B cell (primary cell): ENCODE data around the gene SLC38A10. TPM values are rescaled to one million over a fixed set of nuclear protein-coding genes. Genes with fewer than 3 reads are reported as not detected.

Source experiments
- ATAC-seq: fragments of 200-7000 bp; cut with Tn5 transposase; one replicate; pipeline ENCODE4 v1.10.0; 2021; ENCODE audit warnings: low read depth, mild to moderate bottlenecking, moderate number of reproducible peaks, moderate library complexity
- CTCF ChIA-PET: fragments of 350-600 bp; sonication (Branson Sonifier 250); formaldehyde crosslinking; loops from one replicate; lab custom pipeline; 2021; ENCODE audit warnings: antibody characterized with exemption, inconsistent platforms; lab: Charles Lee
- POLR2A ChIA-PET: fragments of 350-600 bp; sonication (Branson Sonifier 250); formaldehyde crosslinking; loops from one replicate; lab custom pipeline; 2021; ENCODE audit warnings: antibody characterized with exemption; lab: Charles Lee
- DNase-seq: peaks from one replicate; pipeline ENCODE4 v3.0.0; 2013
- H2AFZ ChIP-seq: 2 replicates; pipeline ENCODE4 v1.6.1; 2012; ENCODE audit warnings: mild to moderate bottlenecking, low read depth, low read length; ENCODE audit not compliant: insufficient read depth, poor library complexity, severe bottlenecking
- H3K27ac ChIP-seq, 2 donors: 1 replicate in 1 of 2; 2 replicates in 1 of 2; pipeline ENCODE4 v1.5.1; 2012 to 2013; ENCODE audit warnings: low read length in 2 of 2, mild to moderate bottlenecking in 2 of 2, moderate library complexity in 1 of 2
- H3K27me3 ChIP-seq, 4 experiments: fragments of 200-600 bp in 1 of 4; sonication (generic) in 1 of 4; replicated peaks in 1 of 4; 1 replicate in 2 of 4; 2 replicates in 2 of 4; pipeline versions ENCODE4 v1.6.1 to v1.7.0; 2013 to 2016; ENCODE audit warnings: low read length in 3 of 4, mild to moderate bottlenecking in 2 of 4, mixed read lengths in 1 of 4, moderate library complexity in 1 of 4; ENCODE audit not compliant: insufficient read depth in 4 of 4, control insufficient read depth in 3 of 4; ENCODE audit errors: control extremely low read depth in 1 of 4
- H3K36me3 ChIP-seq, 2 experiments: replicated peaks in 1 of 2; 1 replicate in 1 of 2; 2 replicates in 1 of 2; pipeline versions ENCODE4 v1.6.1 to v1.7.1; 2013; ENCODE audit warnings: low read length in 1 of 2; ENCODE audit not compliant: insufficient read depth in 2 of 2, control insufficient read depth in 1 of 2; ENCODE audit errors: control extremely low read depth in 1 of 2, extremely low read depth in 1 of 2
- H3K4me1 ChIP-seq, 2 donors: fragments of 200-600 bp in 1 of 2; sonication (generic) in 1 of 2; 1 replicate in 1 of 2; 2 replicates in 1 of 2; pipeline versions ENCODE4 v1.5.1 to v1.6.1; 2013 to 2017; ENCODE audit warnings: low read length in 2 of 2; ENCODE audit not compliant: control insufficient read depth in 2 of 2, insufficient read depth in 2 of 2
- H3K4me2 ChIP-seq: replicated peaks from 2 replicates; pipeline ENCODE3; 2012; ENCODE audit warnings: mild to moderate bottlenecking, low read depth, low read length; ENCODE audit not compliant: poor library complexity, severe bottlenecking
- H3K4me3 ChIP-seq, 5 experiments: fragments of 200-600 bp in 1 of 5; sonication (generic) in 1 of 5; 1 replicate in 3 of 5; 2 replicates in 2 of 5; pipeline versions ENCODE4 v1.5.1 to v1.7.0; 2011 to 2016; ENCODE audit warnings: low read length in 4 of 5, mild to moderate bottlenecking in 4 of 5, low read depth in 2 of 5, control low read depth in 1 of 5, moderate library complexity in 1 of 5; ENCODE audit not compliant: insufficient read depth in 1 of 5; ENCODE audit errors: control extremely low read depth in 1 of 5, extremely low read depth in 1 of 5
- H3K79me2 ChIP-seq: fragments of 200-600 bp; sonication (generic); one replicate; pipeline ENCODE4 v1.6.0; 2016; ENCODE audit warnings: low read length; ENCODE audit not compliant: control insufficient read depth, insufficient read depth
- H3K9ac ChIP-seq: fragments of 200-600 bp; sonication (generic); 2 replicates; pipeline ENCODE4 v1.6.1; 2017; ENCODE audit warnings: mild to moderate bottlenecking, low read length, moderate library complexity
- H3K9me3 ChIP-seq, 3 donors: one replicate each; pipeline versions ENCODE4 v1.6.1 to v1.7.1; 2013; ENCODE audit warnings: low read length in 2 of 3; ENCODE audit not compliant: control insufficient read depth in 2 of 3, insufficient read depth in 1 of 3; ENCODE audit errors: control extremely low read depth in 1 of 3
- H4K20me1 ChIP-seq: 2 replicates; pipeline ENCODE4 v1.6.0; 2012; ENCODE audit warnings: mild to moderate bottlenecking, low read length; ENCODE audit not compliant: insufficient read depth, control insufficient read depth, poor library complexity, severe bottlenecking
- H3K27ac Mint-ChIP-seq: one replicate; pipeline ENCODE4 v1.8.0; 2021; ENCODE audit warnings: mixed read lengths
- H3K27me3 Mint-ChIP-seq: one replicate; pipeline ENCODE4 v1.8.0; 2021; ENCODE audit warnings: mixed read lengths
- H3K4me1 Mint-ChIP-seq: one replicate; pipeline ENCODE4 v1.8.0; 2021; ENCODE audit warnings: mixed read lengths
- H3K4me3 Mint-ChIP-seq: one replicate; pipeline ENCODE4 v1.8.0; 2021; ENCODE audit warnings: mixed read lengths
- H3K9me3 Mint-ChIP-seq: one replicate; pipeline ENCODE4 v1.8.0; 2022; ENCODE audit warnings: mixed read lengths; ENCODE audit not compliant: insufficient read depth
- EZH2 ChIP-seq: IDR thresholded peaks from 2 replicates; pipeline ENCODE4 v1.6.1; 2012; ENCODE audit warnings: borderline replicate concordance, low read depth, mild to moderate bottlenecking, moderate library complexity, low read length; ENCODE audit not compliant: insufficient read depth, poor library complexity, severe bottlenecking
- WGBS: methylation state at CpG from one replicate; pipeline ENCODE4 v1.1.5; 2013; ENCODE audit warnings: missing lambda C conversion rate; ENCODE audit not compliant: insufficient coverage; 5-methylcytosine and 5-hydroxymethylcytosine counted together
- intact Hi-C: fragments of 100-400 bp; cut with micrococcal nuclease; formaldehyde crosslinking; loops from one replicate; pipeline ENCODE4 v1.10.0; 2022
- polyA plus RNA-seq: library from polyadenylated mRNA; depleted of rRNA; stranded (reverse); fragments of >200 nt; gene quantifications from 2 replicates; pipeline ENCODE4 v1.2.3, GENCODE V29; 2012
- total RNA-seq, 2 donors: library from RNA; stranded (reverse); fragments of 120-200 nt in 1 of 2; gene quantifications; 1 replicate in 1 of 2; 2 replicates in 1 of 2; pipeline versions ENCODE4 v1.2.3 to v1.2.4, GENCODE V29; 2013 to 2022
- TF ChIP-seq, protein P1 (sequence below): fragments of 200-600 bp; IDR thresholded peaks from one replicate; pipeline ENCODE4 v1.8.0; 2022; ENCODE audit warnings: antibody characterized with exemption, mild to moderate bottlenecking

Gene SLC38A10
- total and polyA plus RNA-seq, 2 donors (not counting 1 experiment from before 2014, with no cell fraction given), result 76.1 to 104 TPM

GRCh38 chr17:81298325-81298990, 3.4 kb upstream of the SLC38A10 start:
- no peak overlapping the region for H3K27ac Mint-ChIP-seq
- peaks cover 24% of the 10 kb centered on the region for H3K79me2 ChIP-seq
- no peaks in the 10 kb centered on the region for H3K36me3 ChIP-seq
- ChIA-PET POLR2A (interaction anchor here (0.7 kb wide), 1 partner anchor 47 kb away, joined by 4 read pairs; no protein-coding TSS in a partner anchor), CTCF (interaction anchor here (1.0 kb wide), 1 partner anchor 10 kb away, joined by 4 read pairs; no protein-coding TSS in a partner anchor)
- peaks cover 15 to 17% of the 10 kb centered on the region in 2 donors for H3K4me1 ChIP-seq
- no peaks in the 10 kb centered on the region for H3K27me3 Mint-ChIP-seq
- no peaks in the 10 kb centered on the region for H3K9me3 Mint-ChIP-seq
- no peak overlapping the region for H2AFZ ChIP-seq
- H3K9me3 ChIP-seq, result no peaks in the 10 kb centered on the region
- WGBS, result 96% methylated on average over 11 of the region's 11 CpGs
- H3K27ac ChIP-seq, result no peak overlapping the region
- peaks cover 23% of the 10 kb centered on the region for H3K4me1 Mint-ChIP-seq
- intact Hi-C loops, result loop anchor here (5.0 to 10.0 kb wide), 2 partner anchors 89 to 216 kb away; partner anchors contain the start of gene ACTG1
- ATAC-seq, result no peak
- no peak overlapping the region for H3K4me3 Mint-ChIP-seq
- DNase-seq, result no peak
- H3K27me3 ChIP-seq, result no peaks in the 10 kb centered on the region
- no peaks in the 10 kb centered on the region for H4K20me1 ChIP-seq
- H3K4me3 ChIP-seq, result no peak overlapping the region
- no peak overlapping the region for H3K9ac ChIP-seq
- no peak for TF ChIP-seq EZH2
- TF ChIP-seq, protein P1, sequence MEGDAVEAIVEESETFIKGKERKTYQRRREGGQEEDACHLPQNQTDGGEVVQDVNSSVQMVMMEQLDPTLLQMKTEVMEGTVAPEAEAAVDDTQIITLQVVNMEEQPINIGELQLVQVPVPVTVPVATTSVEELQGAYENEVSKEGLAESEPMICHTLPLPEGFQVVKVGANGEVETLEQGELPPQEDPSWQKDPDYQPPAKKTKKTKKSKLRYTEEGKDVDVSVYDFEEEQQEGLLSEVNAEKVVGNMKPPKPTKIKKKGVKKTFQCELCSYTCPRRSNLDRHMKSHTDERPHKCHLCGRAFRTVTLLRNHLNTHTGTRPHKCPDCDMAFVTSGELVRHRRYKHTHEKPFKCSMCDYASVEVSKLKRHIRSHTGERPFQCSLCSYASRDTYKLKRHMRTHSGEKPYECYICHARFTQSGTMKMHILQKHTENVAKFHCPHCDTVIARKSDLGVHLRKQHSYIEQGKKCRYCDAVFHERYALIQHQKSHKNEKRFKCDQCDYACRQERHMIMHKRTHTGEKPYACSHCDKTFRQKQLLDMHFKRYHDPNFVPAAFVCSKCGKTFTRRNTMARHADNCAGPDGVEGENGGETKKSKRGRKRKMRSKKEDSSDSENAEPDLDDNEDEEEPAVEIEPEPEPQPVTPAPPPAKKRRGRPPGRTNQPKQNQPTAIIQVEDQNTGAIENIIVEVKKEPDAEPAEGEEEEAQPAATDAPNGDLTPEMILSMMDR, result no peak
- H3K4me2 ChIP-seq, result no peak overlapping the region
